ENCODE measurements around the gene MTHFSD. TPM values are rescaled to one million over a fixed set of nuclear protein-coding genes. Genes with fewer than 3 reads are reported as not detected.
A peak's percentile ranks its signal among the peaks of the same experiment; 100 is the strongest.

MTHFSD gene
- total and polyA plus RNA-seq, 2 of the 8 experiments (the other 6 are each of a cell fraction or from before 2014, with no cell fraction given): 7.1 to 9.8 TPM

DNA sequence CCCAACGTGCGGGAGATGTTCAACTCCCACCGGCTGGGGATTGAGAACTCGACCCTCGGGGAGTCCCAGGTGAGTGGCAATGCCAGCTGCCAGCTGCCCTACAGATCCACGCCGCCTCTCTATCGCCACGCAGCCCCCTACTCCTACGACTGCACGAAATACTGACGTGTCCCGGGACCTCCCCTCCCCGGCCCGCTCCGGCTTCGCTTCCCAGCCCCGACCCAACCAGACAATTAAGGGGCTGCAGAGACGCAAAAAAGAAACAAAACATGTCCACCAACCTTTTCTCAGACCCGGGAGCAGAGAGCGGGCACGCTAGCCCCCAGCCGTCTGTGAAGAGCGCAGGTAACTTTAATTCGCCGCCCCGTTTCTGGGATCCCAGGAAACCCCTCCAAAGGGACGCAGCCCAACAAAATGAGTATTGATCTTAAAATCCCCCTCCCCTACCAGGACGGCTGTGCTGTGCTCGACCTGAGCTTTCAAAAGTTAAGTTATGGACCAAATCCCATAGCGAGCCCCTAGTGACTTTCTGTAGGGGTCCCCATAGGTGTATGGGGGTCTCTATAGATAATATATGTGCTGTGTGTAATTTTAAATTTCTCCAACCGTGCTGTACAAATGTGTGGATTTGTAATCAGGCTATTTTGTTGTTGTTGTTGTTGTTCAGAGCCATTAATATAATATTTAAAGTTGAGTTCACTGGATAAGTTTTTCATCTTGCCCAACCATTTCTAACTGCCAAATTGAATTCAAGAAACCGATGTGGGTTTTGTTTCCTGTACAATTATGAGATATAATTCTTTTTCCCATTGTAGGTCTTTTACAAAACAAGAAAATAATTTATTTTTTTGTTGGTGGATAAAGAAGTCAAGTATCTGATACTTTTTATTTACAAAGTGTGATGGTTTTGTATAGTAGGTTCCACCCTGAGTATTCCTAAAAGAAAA is 13.9 kb upstream of the MTHFSD start (continued):
- TF ChIP-seq, protein P1, sequence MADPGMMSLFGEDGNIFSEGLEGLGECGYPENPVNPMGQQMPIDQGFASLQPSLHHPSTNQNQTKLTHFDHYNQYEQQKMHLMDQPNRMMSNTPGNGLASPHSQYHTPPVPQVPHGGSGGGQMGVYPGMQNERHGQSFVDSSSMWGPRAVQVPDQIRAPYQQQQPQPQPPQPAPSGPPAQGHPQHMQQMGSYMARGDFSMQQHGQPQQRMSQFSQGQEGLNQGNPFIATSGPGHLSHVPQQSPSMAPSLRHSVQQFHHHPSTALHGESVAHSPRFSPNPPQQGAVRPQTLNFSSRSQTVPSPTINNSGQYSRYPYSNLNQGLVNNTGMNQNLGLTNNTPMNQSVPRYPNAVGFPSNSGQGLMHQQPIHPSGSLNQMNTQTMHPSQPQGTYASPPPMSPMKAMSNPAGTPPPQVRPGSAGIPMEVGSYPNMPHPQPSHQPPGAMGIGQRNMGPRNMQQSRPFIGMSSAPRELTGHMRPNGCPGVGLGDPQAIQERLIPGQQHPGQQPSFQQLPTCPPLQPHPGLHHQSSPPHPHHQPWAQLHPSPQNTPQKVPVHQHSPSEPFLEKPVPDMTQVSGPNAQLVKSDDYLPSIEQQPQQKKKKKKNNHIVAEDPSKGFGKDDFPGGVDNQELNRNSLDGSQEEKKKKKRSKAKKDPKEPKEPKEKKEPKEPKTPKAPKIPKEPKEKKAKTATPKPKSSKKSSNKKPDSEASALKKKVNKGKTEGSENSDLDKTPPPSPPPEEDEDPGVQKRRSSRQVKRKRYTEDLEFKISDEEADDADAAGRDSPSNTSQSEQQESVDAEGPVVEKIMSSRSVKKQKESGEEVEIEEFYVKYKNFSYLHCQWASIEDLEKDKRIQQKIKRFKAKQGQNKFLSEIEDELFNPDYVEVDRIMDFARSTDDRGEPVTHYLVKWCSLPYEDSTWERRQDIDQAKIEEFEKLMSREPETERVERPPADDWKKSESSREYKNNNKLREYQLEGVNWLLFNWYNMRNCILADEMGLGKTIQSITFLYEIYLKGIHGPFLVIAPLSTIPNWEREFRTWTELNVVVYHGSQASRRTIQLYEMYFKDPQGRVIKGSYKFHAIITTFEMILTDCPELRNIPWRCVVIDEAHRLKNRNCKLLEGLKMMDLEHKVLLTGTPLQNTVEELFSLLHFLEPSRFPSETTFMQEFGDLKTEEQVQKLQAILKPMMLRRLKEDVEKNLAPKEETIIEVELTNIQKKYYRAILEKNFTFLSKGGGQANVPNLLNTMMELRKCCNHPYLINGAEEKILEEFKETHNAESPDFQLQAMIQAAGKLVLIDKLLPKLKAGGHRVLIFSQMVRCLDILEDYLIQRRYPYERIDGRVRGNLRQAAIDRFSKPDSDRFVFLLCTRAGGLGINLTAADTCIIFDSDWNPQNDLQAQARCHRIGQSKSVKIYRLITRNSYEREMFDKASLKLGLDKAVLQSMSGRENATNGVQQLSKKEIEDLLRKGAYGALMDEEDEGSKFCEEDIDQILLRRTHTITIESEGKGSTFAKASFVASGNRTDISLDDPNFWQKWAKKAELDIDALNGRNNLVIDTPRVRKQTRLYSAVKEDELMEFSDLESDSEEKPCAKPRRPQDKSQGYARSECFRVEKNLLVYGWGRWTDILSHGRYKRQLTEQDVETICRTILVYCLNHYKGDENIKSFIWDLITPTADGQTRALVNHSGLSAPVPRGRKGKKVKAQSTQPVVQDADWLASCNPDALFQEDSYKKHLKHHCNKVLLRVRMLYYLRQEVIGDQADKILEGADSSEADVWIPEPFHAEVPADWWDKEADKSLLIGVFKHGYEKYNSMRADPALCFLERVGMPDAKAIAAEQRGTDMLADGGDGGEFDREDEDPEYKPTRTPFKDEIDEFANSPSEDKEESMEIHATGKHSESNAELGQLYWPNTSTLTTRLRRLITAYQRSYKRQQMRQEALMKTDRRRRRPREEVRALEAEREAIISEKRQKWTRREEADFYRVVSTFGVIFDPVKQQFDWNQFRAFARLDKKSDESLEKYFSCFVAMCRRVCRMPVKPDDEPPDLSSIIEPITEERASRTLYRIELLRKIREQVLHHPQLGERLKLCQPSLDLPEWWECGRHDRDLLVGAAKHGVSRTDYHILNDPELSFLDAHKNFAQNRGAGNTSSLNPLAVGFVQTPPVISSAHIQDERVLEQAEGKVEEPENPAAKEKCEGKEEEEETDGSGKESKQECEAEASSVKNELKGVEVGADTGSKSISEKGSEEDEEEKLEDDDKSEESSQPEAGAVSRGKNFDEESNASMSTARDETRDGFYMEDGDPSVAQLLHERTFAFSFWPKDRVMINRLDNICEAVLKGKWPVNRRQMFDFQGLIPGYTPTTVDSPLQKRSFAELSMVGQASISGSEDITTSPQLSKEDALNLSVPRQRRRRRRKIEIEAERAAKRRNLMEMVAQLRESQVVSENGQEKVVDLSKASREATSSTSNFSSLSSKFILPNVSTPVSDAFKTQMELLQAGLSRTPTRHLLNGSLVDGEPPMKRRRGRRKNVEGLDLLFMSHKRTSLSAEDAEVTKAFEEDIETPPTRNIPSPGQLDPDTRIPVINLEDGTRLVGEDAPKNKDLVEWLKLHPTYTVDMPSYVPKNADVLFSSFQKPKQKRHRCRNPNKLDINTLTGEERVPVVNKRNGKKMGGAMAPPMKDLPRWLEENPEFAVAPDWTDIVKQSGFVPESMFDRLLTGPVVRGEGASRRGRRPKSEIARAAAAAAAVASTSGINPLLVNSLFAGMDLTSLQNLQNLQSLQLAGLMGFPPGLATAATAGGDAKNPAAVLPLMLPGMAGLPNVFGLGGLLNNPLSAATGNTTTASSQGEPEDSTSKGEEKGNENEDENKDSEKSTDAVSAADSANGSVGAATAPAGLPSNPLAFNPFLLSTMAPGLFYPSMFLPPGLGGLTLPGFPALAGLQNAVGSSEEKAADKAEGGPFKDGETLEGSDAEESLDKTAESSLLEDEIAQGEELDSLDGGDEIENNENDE (IDR thresholded peaks at IDR 0.05; ENCODE audit: insufficient replicate concordance, low read length): no peak
- peak; percentile 89 for TF ChIP-seq SUZ12 (IDR thresholded peaks at IDR 0.05; ENCODE audit: low read length)
- TF ChIP-seq EZH2 (IDR thresholded peaks at IDR 0.05; ENCODE audit: low read depth, low read length, severe bottlenecking): peak; percentile 96

Data from H1 (cell line).